Spleen (tissue), 7 donors: ENCODE measurements around the gene FTL.
A peak's percentile ranks its signal among the peaks of the same experiment; 100 is the strongest.

Source experiments
- CTCF ChIP-seq, 11 experiments: fragments of 200-600 bp in 7 of 11; fragments of 450-650 bp in 4 of 11; sonication (generic) in 4 of 11; IDR thresholded peaks in 8 of 11; conservative IDR thresholded peaks in 3 of 11; 1 replicate in 7 of 11; 2 replicates in 4 of 11; pipeline versions ENCODE4 v1.4.0 to v1.8.0; 2016 to 2021; ENCODE audit warnings: antibody characterized with exemption in 11 of 11, inconsistent platforms in 4 of 11, mild to moderate bottlenecking in 1 of 11
- POLR2A ChIP-seq, 3 donors: fragments of 450-650 bp; IDR thresholded peaks; one replicate each; pipeline ENCODE4 v1.5.1; 2017; ENCODE audit warnings: antibody characterized with exemption in 3 of 3, mild to moderate bottlenecking in 1 of 3
- donor health status: DM: no; HTN: no; CAD: no; lungs with moderate emphysema.
- donor health status: DM: no; HTN: no; CAD: no.
- donor health status: DM: no; HTN: no; CAD: no.

DNA sequence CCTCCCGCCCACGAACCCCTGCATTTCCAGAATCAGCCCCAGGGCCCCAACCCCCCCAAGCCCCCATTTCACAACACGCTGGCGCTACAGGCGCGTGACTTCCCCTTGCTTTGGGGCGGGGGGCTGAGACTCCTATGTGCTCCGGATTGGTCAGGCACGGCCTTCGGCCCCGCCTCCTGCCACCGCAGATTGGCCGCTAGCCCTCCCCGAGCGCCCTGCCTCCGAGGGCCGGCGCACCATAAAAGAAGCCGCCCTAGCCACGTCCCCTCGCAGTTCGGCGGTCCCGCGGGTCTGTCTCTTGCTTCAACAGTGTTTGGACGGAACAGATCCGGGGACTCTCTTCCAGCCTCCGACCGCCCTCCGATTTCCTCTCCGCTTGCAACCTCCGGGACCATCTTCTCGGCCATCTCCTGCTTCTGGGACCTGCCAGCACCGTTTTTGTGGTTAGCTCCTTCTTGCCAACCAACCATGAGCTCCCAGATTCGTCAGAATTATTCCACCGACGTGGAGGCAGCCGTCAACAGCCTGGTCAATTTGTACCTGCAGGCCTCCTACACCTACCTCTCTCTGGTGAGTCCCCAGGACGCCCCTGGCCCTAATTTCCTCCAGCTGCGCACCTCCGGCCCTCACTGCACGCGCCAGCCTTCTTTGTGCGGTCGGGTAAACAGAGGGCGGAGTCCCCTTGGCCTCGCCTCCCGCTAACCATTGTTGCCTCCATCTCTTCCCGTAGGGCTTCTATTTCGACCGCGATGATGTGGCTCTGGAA is at the start of gene FTL:
- TF ChIP-seq CTCF (IDR thresholded peaks at IDR 0.05 in 8 of 11, conservative IDR thresholded peaks at IDR 0.05 in 3 of 11) (peak in 3 of 11 experiments; percentile 9 to 17 (median 10)), POLR2A (IDR thresholded peaks at IDR 0.05) (peak; percentile 99 to 100 (median 99))
